ENCODE results near the gene DCUN1D2.

DNA sequence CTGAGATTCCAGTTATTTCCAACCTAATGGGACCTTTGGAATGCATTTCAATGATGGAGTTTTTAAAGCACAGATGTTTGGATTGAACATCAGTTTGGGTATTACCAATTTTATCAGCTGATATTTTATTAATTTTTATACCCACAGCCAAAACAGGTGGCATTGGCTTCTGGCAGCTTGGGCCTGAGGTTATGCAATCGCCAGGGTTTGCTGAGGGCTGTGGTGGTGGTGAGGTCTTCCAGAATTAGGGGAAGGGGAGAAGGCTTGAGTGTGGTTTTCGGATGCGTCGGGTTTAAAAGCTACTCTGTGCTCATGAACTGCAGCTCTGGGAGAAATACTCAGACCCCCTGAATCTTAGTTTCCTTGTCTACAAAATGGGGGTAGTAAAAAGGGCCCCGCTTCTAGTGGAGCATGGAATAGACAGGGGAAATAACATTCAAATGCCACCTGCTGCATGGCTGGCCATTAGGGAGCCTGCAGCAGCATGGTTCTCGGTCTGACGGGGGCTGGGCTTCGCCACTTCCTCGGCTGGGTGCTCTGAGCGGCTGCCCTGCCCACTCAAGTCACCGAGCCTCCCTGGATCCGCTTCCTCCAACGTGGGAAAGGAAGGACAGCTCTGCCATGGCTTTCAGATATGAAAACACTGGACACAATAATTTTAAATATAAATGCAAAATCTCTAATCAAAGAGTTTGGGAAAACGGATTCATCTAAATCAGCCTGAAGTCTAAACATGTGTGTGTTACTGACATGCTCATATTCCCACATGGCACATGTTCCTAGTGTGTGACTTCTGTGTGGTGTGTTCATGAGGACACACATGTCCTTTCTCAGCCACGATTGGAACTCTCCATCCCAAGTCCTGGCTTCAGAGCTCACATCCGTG is 72.4 kb downstream of the DCUN1D2 start:
- TF ChIP-seq EP300 (IDR thresholded peaks at IDR 0.05) (no peak), CTCF (IDR thresholded peaks at IDR 0.05) (no peak)

Data from ovary (tissue), 3 donors.